Stimulated activated CD8-positive, alpha-beta memory T cell treated with anti-CD3 and anti-CD28 coated beads, Interleukin-12 subunit alpha, Interleukin-12 subunit beta, amount 100 ng/mL, for 24 hours (primary cell): ENCODE results near the gene IGSF3.
"Not testable (repeated sequence)": the region's sequence is repeated elsewhere in the genome, so short reads cannot be mapped to it uniquely, and the experiment has no call there.

ENCODE experiments used
- DNase-seq: peaks from one replicate; pipeline ENCODE4 v3.0.0-alpha.2; 2020; ENCODE audit errors: extremely low read depth

Gene IGSF3

DNA sequence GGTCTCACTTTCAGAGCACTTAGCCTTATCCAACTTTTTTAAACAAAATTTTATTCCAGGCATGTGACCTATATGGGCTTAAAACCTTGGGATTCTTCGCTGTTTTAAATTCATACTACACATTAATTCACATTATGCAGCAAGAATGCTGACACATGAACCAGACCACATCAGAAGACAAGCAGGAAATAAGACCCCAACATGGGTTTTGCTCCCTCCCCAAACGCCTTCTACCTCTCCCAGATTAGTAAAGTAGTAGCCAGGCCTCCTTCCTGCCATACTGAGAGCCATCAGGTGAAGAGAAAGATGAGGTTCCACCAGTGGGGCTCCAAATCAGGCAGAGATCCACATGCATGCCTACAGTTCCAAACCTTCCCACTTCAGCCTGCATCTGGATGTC, 3.7 kb downstream of the IGSF3 start:
- no peak for DNase-seq

DNA sequence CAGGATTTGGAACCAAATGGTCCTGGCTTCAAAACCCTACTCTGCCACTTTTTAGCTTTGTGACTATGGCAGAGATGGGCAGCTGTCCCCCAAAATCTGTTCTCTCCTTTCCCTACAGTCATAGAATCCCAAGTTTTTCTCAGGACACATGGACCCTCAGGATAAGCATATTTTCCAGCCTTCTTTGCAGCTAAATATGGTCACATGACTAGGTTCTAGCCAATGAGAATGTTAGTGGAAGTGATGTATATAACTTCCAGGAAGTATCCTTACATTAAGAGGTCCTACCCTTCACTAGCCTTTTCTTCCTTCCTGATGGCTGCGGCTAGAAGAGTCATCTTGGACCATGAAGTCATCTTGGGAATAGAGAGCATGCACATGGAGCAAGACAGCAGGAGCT, 5.9 kb downstream of the IGSF3 start:
- no peak for DNase-seq

DNA sequence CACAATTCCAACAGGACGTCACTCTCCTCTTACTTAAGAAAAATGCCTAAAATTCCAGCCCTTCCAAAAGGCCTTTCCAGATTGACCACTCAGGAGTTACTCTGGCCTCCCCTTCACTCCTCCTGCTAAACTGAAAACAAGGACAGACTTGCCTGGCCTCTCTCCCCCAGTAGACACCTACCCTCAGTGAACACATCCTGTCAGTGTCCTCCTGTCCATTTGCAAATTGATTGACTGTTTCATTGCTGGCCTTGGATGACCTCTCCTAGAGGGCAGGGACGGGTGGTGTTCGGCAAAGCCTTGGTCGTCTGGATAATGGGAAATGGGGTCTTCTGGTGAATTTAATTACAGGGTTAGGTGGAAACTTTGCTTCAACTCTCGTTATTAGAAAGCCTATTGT, 8.9 kb downstream of the IGSF3 start:
- DNase-seq: not testable (repeated sequence)

DNA sequence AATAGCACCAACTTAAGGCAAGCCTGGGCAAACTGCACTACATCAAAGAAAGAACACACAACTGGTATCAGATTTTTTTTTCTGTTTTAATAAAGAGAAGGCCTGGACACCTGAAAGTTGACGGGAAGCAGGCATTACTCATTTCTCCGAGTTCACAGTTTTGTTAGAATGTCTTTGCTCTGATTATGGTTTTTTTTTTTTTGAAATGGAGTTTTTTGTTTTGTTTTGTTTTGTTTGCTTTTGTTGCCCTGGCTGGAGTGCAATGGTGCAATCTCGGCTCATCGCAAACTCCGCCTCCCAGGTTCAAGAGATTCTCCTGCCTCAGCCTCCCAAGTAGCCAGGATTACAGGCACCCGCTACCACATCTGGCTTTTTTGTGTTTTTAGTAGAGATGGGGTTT, 9.7 kb downstream of the IGSF3 start:
- DNase-seq: not testable (repeated sequence)

DNA sequence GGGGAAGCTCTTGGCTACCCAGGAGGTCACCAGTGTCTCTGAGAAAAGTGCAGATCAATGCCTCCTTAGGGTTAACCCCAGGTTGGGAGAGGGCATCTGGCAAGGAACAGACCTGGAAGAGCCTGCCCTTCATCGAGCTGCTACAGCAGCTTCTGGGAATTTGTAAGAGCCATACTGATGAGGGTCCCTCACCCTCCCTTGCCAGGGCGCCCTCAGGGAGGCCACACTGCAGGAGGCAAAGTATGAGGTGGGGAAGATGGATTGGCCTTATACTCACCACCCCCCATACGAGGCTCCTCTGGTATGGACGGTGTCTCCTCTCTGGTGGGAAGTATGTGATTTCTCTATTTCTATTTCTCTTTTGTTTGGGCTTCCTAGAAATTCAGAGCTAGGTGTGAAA, 13.2 kb downstream of the IGSF3 start:
- no peak for DNase-seq

- DNase-seq: not testable (repeated sequence)
Measured at GRCh38 chr1:116652598-116652997, 14.9 kb downstream of the IGSF3 start.

- not testable (repeated sequence) for DNase-seq
Measured at GRCh38 chr1:116650781-116651180, 16.8 kb downstream of the IGSF3 start.

DNA sequence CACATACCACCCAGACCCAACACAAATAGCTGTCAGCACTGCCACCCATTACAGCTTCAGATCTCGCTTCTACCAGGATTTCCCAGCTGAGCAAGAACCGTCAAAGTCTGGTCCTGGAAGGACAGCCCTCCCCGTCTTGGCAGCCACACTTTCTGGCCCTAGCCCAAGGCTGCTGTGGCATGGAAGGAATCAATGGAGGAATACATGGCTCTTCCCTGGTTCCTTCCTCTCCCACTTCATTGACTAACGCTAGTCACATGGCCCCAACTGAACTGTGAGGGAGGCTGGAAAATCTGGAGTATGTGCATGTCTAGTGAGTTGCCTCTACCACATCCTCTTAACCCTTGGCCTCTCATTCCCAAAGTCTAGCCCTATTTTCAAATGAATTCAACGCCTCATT, 18.5 kb downstream of the IGSF3 start:
- DNase-seq: not testable (repeated sequence)

DNA sequence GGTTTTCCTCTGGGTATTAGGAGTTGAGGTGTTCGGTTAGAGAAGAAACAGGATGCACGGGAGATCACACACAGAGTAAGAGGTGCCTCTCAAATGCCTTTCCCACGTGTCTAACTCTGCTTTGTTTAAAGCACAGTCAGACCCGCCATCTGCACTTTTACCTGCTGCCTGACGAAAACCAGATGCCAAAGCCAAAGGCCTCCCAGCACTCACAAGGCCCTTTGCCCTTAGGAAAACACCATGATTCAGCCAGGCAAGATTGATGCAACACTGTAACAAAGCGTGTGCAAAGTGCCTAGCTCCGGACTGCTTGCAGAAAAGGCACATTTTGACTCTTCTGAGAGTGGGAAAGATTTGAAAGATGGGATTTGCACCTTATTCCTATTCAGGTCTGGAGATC, 19.2 kb downstream of the IGSF3 start:
- DNase-seq: not testable (repeated sequence)

GRCh38 chr1:116647186-116647585, 20.3 kb downstream of the IGSF3 start:
- not testable (repeated sequence) for DNase-seq

GRCh38 chr1:116646673-116647170, 20.8 kb downstream of the IGSF3 start:
- not testable (repeated sequence) for DNase-seq

- not testable (repeated sequence) for DNase-seq
Measured at GRCh38 chr1:116645802-116646672, 21.5 kb downstream of the IGSF3 start.

DNA sequence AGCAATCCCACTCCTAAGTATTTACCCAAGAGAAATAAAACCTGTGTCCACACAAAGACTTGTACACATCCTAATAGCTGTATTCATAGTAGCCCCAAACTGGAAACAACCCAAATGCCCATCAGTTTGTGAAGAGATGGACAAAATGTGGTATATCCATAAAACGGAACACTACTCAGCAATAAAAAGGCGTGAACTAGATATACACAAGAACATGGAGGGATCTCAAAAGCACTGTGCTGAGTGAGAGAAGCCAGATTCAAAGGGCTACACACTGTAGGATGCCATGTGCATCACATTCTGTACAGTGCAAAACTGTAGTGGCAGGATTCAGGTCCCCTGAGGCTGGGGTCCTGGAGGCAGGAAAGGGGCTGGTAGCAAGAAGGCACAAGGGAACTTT, 22.5 kb downstream of the IGSF3 start:
- DNase-seq: not testable (repeated sequence)

GRCh38 chr1:116644096-116644495, 23.4 kb downstream of the IGSF3 start:
- not testable (repeated sequence) for DNase-seq

DNA sequence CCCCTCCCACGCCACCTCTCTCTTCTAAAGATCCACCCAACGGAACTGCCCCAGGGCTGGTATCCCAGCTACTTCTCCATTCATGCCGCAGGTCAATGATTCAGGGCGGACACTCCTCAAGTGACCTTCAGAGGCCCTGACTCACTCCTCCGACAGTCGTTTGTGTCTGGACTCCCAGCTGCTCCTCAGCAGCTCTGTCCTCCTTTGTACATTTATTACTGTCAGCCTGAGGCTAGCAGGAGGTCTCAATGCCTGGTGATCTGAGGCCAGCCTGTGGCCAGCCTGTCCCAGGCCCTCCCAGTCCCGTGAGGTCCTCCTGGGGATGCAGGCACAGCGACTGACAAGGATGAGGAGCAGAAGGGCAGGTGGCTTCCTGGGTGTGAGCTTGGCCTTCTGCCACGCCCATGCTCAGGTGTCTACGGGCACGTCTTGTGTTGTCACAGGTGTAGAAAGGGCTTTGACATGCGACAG, 24.2 kb downstream of the IGSF3 start:
- not testable (repeated sequence) for DNase-seq

DNA sequence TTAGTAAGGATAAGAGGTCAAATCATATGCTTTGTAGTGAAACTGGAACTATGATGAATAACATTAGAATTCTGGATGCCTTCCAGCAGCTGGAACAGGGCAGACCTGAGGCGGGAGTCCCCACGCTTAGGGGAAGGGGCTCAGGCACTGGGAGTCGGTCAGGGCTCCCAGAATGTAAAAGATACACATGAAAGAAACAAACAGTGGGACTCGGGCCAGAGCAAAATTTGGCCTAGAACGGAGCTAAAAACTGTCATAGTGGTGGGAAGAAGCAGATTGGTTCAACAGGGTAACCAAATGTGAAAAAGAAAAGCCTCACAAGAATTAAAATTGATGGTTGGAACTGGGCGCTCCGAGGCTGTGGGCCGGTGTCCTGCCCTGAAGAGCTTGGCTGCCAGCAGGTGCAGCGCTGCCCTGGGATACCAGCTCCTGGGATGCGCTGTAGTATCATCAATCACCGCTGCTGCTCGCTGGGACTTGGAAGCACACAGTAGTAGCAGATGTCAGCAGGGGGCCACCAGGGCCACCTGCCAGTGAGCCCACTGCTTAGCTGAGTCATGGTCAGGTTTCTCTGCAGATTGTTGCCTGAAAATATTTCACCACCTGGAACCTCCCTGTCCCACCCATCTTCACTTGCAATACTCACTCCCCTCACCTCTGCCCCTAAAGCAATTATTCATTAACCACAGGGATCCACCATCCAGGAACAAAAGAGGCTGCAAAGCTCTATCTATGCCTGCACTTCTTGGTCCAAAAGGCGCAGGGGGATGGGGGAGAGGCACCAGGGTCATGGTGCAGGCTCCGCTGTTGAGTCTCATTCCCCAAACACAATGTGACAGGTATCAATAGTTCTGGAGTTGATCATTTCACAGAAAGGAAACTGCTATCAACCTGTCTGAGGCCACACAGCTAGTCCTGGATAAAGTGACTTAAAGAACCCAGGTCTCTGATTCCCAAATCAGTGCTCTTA, 24.9 kb downstream of the IGSF3 start:
- not testable (repeated sequence) for DNase-seq

- not testable (repeated sequence) for DNase-seq
Measured at GRCh38 chr1:116637583-116637982, 29.9 kb downstream of the IGSF3 start.

DNA sequence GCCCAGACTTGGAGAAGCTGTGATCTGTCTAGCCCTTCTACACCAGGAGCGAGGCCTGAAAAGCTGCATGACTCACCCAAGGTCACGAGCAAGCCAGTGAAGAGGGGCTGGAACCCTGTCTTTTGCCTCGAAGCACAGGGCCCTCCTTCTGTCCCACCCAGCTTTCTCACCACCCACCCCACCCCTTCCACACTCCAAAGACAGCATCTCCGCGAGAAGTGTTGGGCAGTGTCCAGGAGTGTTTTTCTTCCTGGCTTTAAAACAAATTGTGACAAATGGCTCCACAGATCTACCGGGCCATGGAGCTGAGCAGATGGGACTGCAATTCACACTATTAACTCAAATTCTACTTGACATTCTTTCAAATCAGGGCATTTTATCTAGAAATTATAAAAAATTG, 30.9 kb downstream of the IGSF3 start:
- not testable (repeated sequence) for DNase-seq

GRCh38 chr1:116634386-116634785, 33.1 kb downstream of the IGSF3 start:
- not testable (repeated sequence) for DNase-seq

DNA sequence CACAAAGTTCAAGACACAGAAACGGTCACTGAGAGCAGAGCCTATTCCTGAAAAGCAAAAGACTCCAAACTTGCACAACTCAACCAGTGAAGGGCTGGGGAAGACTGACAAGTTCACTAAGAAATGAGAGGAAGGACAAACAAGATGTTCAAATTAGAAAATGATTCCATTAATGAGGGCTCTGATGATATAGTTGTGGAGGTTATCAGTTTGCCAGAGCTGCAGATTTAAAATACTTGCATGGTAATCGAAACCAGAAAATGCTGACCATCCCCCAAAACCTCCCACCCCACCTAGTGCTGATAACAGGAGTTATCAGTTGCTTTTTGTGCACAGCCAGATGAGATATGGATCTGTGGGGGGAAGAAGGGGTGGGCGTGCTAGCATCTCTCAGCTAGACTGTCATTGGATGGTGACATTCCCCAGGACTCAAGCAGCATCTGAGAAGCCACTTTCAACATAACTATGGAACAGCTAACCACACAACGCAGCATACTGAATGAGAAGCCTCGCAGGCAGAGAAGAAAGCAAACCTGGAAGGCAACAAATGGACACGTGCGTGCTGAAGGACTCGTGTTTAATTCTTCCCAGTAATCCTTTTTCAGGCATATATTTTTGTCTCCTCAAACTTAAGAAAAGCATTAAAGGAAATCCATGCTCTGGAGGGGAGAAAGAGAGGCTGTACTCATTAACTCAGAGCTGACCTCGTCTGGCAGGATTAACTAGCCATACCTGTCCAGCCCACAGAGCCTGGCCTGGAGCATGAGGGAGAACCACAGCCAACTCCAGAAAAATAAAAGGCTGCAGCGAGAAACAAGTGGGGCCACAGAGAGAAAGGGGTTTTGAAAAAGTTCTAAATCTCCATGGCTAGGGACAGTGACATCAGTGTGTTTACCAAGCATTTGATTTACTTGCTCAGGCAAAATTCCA, 35.3 kb downstream of the IGSF3 start:
- DNase-seq: not testable (repeated sequence)

GRCh38 chr1:116631554-116631953, 36.0 kb downstream of the IGSF3 start:
- not testable (repeated sequence) for DNase-seq
